ENCODE measurements around the gene UCN2. TPM values are rescaled to one million over a fixed set of nuclear protein-coding genes. Genes with fewer than 3 reads are reported as not detected.

The UCN2 gene
- polyA plus RNA-seq, 2 of the 4 experiments (the other 2 are of a cell fraction): 4.0 to 15.9 TPM

DNA sequence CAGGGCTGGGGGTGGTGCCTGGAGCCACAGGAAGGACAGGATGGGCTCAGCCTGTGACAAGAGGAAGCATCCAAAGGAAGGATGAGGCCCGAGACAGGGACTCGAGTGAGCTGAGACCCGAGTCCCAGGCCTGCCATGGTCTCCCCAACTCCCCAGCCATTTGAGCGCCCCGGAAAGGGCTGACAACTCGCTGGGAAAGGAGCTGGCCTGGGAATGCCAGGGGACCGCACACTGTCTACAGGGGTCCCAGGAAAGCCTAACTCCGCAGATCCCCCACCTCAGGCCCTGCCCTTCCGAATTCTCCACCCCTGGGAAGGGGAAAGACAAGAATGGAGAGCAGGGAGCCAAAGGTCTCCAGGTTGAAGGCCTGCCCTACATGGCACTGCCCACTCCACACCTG, 38.6 kb downstream of the UCN2 start:
- no peak overlapping the region for H3K27ac ChIP-seq
- WGBS (ENCODE audit: missing lambda C conversion rate): 98% methylated on average over 5 of the region's 9 CpGs
- ATAC-seq: 0 out of 6 replicates have a peak, but pooled peaks of 1 of the 2 experiments have one; percentile 7
- H3K9me3 ChIP-seq: no peaks in the 10 kb centered on the region
- no peak overlapping the region for H3K4me3 ChIP-seq
- CTCF ChIA-PET: interaction anchor here (0.6 to 1.2 kb wide), 2 partner anchors 12 to 61 kb away, joined by 3 to 5 read pairs; no protein-coding TSS in a partner anchor
- no peak overlapping the region for H3K4me2 ChIP-seq
- TF ChIP-seq PHF8 (IDR thresholded peaks at IDR 0.05; ENCODE audit: borderline replicate concordance, low read depth) (no peak), RARB (CRISPR knock-in tag; IDR thresholded peaks at IDR 0.05) (no peak), FOSB (CRISPR knock-in tag; IDR thresholded peaks at IDR 0.05) (no peak), NPAS2 (CRISPR knock-in tag; IDR thresholded peaks at IDR 0.05; ENCODE audit: borderline replicate concordance) (no peak), HEYL (CRISPR knock-in tag; IDR thresholded peaks at IDR 0.05) (no peak), EHMT2 (IDR thresholded peaks at IDR 0.05; ENCODE audit: low read depth) (no peak), FOSL2 (IDR thresholded peaks at IDR 0.05) (no peak), FOSL2 (CRISPR knock-in tag; IDR thresholded peaks at IDR 0.05) (no peak), POLR2A (IDR thresholded peaks at IDR 0.05; ENCODE audit: low read length) (no peak), SREBF2 (IDR thresholded peaks at IDR 0.05) (no peak), SMC3 (IDR thresholded peaks at IDR 0.05) (no peak), EP300 (IDR thresholded peaks at IDR 0.05) (no peak), KDM1A (IDR thresholded peaks at IDR 0.05; ENCODE audit: low read depth) (no peak), GATA3 (IDR thresholded peaks at IDR 0.05; ENCODE audit: borderline replicate concordance) (no peak)
- TF ChIP-seq, protein P1, sequence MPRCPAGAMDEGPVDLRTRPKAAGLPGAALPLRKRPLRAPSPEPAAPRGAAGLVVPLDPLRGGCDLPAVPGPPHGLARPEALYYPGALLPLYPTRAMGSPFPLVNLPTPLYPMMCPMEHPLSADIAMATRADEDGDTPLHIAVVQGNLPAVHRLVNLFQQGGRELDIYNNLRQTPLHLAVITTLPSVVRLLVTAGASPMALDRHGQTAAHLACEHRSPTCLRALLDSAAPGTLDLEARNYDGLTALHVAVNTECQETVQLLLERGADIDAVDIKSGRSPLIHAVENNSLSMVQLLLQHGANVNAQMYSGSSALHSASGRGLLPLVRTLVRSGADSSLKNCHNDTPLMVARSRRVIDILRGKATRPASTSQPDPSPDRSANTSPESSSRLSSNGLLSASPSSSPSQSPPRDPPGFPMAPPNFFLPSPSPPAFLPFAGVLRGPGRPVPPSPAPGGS (IDR thresholded peaks at IDR 0.05): no peak
- POLR2A ChIA-PET: no interaction called here
- FAIRE-seq: no peak
- H3K4me1 ChIP-seq: no peaks in the 10 kb centered on the region
- no peak for DNase-seq (ENCODE audit: low read depth in 1 of 2, low spot score in 1 of 2)

- DNase-seq (ENCODE audit: low read depth in 1 of 2, low spot score in 1 of 2): no peak
- H3K9me3 ChIP-seq: no peaks in the 10 kb centered on the region
- H3K4me2 ChIP-seq: no peak overlapping the region
- WGBS (ENCODE audit: missing lambda C conversion rate): 100% methylated on average over 1 of the region's 6 CpGs
- ATAC-seq: no peak
- POLR2A ChIA-PET: no interaction called here
- no peak for FAIRE-seq
- CTCF ChIA-PET: no interaction called here
- H3K27ac ChIP-seq: no peak overlapping the region
- TF ChIP-seq, protein P2, sequence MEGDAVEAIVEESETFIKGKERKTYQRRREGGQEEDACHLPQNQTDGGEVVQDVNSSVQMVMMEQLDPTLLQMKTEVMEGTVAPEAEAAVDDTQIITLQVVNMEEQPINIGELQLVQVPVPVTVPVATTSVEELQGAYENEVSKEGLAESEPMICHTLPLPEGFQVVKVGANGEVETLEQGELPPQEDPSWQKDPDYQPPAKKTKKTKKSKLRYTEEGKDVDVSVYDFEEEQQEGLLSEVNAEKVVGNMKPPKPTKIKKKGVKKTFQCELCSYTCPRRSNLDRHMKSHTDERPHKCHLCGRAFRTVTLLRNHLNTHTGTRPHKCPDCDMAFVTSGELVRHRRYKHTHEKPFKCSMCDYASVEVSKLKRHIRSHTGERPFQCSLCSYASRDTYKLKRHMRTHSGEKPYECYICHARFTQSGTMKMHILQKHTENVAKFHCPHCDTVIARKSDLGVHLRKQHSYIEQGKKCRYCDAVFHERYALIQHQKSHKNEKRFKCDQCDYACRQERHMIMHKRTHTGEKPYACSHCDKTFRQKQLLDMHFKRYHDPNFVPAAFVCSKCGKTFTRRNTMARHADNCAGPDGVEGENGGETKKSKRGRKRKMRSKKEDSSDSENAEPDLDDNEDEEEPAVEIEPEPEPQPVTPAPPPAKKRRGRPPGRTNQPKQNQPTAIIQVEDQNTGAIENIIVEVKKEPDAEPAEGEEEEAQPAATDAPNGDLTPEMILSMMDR (IDR thresholded peaks at IDR 0.05): no peak
- no peak for TF ChIP-seq HOXA7 (CRISPR knock-in tag; IDR thresholded peaks at IDR 0.05)
- no peak for TF ChIP-seq RNF2 (IDR thresholded peaks at IDR 0.05; ENCODE audit: borderline replicate concordance, low read depth)
- TF ChIP-seq ESRRA (IDR thresholded peaks at IDR 0.05; ENCODE audit: borderline replicate concordance, low read length): no peak
- no peak for TF ChIP-seq POLR2AphosphoS2 (conservative IDR thresholded peaks at IDR 0.05; ENCODE audit: low read length)
- TF ChIP-seq JUNB (IDR thresholded peaks at IDR 0.05): no peak
- no peak for TF ChIP-seq CBX8 (IDR thresholded peaks at IDR 0.05)
- TF ChIP-seq, protein P3, sequence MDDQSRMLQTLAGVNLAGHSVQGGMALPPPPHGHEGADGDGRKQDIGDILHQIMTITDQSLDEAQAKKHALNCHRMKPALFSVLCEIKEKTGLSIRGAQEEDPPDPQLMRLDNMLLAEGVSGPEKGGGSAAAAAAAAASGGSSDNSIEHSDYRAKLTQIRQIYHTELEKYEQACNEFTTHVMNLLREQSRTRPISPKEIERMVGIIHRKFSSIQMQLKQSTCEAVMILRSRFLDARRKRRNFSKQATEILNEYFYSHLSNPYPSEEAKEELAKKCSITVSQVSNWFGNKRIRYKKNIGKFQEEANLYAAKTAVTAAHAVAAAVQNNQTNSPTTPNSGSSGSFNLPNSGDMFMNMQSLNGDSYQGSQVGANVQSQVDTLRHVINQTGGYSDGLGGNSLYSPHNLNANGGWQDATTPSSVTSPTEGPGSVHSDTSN (IDR thresholded peaks at IDR 0.05): no peak
- TF ChIP-seq SMC3 (IDR thresholded peaks at IDR 0.05): no peak
- no peak for TF ChIP-seq EHF (CRISPR knock-in tag; IDR thresholded peaks at IDR 0.05)
- no peak for TF ChIP-seq EP300 (IDR thresholded peaks at IDR 0.05)
- TF ChIP-seq MAZ (IDR thresholded peaks at IDR 0.05; ENCODE audit: borderline replicate concordance, low read depth, low read length): no peak
- TF ChIP-seq FOXS1 (CRISPR knock-in tag; IDR thresholded peaks at IDR 0.05): no peak
- TF ChIP-seq HEYL (CRISPR knock-in tag; IDR thresholded peaks at IDR 0.05): no peak
- no peak for TF ChIP-seq KDM5A (IDR thresholded peaks at IDR 0.05)
- no peak for TF ChIP-seq ATOH8 (CRISPR knock-in tag; IDR thresholded peaks at IDR 0.05; ENCODE audit: low read depth)
- no peak for TF ChIP-seq HES2 (IDR thresholded peaks at IDR 0.05)
- TF ChIP-seq, protein P4, sequence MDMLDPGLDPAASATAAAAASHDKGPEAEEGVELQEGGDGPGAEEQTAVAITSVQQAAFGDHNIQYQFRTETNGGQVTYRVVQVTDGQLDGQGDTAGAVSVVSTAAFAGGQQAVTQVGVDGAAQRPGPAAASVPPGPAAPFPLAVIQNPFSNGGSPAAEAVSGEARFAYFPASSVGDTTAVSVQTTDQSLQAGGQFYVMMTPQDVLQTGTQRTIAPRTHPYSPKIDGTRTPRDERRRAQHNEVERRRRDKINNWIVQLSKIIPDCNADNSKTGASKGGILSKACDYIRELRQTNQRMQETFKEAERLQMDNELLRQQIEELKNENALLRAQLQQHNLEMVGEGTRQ (IDR thresholded peaks at IDR 0.05): no peak
- H3K4me1 ChIP-seq: no peaks in the 10 kb centered on the region
- no peak overlapping the region for H3K4me3 ChIP-seq
These were observed 41.9 kb downstream of the UCN2 start for GRCh38 chr3:48521635-48522034.

Measured in A549 (cell line).